Measurements from ENCODE around the gene ZNF598. TPM values are rescaled to one million over a fixed set of nuclear protein-coding genes. Genes with fewer than 3 reads are reported as not detected.
A peak's percentile ranks its signal among the peaks of the same experiment; 100 is the strongest.

Gene ZNF598
- total RNA-seq, 1 experiment from 2014 or later, result 70.9 TPM

- Histone ChIP-seq H2BK120ac (ENCODE audit: low read depth, low read length, poor library complexity, severe bottlenecking) (no peak overlapping the region), H2AFZ (ENCODE audit: low read length) (no peak overlapping the region), H3K18ac (ENCODE audit: insufficient read length, low read depth, low read length) (no peak overlapping the region), H3K27me3 (ENCODE audit: insufficient read depth, low read length) (no peaks in the 10 kb centered on the region), H2BK15ac (ENCODE audit: low read depth, low read length) (no peak overlapping the region), H3K27ac (ENCODE audit: insufficient read length, low read depth, low read length) (no peak overlapping the region), H3K23ac (ENCODE audit: insufficient read length, low read depth, low read length) (no peak overlapping the region), H4K8ac (replicated peaks; ENCODE audit: insufficient read length, low read depth, low read length) (no peak overlapping the region), H3K9me3 (ENCODE audit: control insufficient read depth, low read depth, low read length) (no peaks in the 10 kb centered on the region), H4K91ac (ENCODE audit: insufficient read length, low read depth, low read length) (no peak overlapping the region), H3K79me2 (ENCODE audit: insufficient read depth, low read length) (no peaks in the 10 kb centered on the region), H2BK5ac (ENCODE audit: insufficient read length, low read length) (no peak overlapping the region), H3K23me2 (ENCODE audit: insufficient read length, low read depth, low read length, poor library complexity, severe bottlenecking) (no peaks in the 10 kb centered on the region), H3K79me1 (ENCODE audit: insufficient read depth, low read depth, low read length, poor library complexity, severe bottlenecking) (no peaks in the 10 kb centered on the region), H3K14ac (ENCODE audit: insufficient read depth, low read length) (no peak overlapping the region), H3K9ac (ENCODE audit: extremely low read depth, insufficient read length, low read length) (no peak overlapping the region), H2AK5ac (ENCODE audit: insufficient read length, low read length) (no peak overlapping the region), H2BK12ac (ENCODE audit: insufficient read length, low read depth, low read length) (no peak overlapping the region), H3K4me1 (ENCODE audit: insufficient read depth, low read length) (no peaks in the 10 kb centered on the region), H3K56ac (ENCODE audit: insufficient read length, low read depth, low read length) (no peak overlapping the region), H3K4me2 (ENCODE audit: insufficient read depth, insufficient read length, low read length) (no peak overlapping the region), H4K5ac (ENCODE audit: insufficient read length, low read depth, low read length) (no peak overlapping the region), H3T11ph (ENCODE audit: low read length) (no peak overlapping the region), H3K4ac (ENCODE audit: low read depth, low read length) (no peak overlapping the region), H4K20me1 (ENCODE audit: control insufficient read depth, insufficient read depth, insufficient read length) (no peaks in the 10 kb centered on the region), H2BK20ac (ENCODE audit: low read depth, low read length, poor library complexity, severe bottlenecking) (no peak overlapping the region)
- H3K27me3 Mint-ChIP-seq (ENCODE audit: low read depth), result no peaks in the 10 kb centered on the region
- TF ChIP-seq CTCF (conservative IDR thresholded peaks at IDR 0.05), result no peak
- no CpG with 5 or more reads among the region's 47 CpGs for WGBS (ENCODE audit: extremely low coverage, insufficient read length, low lambda C conversion rate)
- no peaks in the 10 kb centered on the region for H3K9me3 Mint-ChIP-seq
- H3K4me1 Mint-ChIP-seq, result peaks cover 7 to 9% of the 10 kb centered on the region in 2 experiments
- no peak overlapping the region for H3K4me3 Mint-ChIP-seq
- H3K27ac Mint-ChIP-seq, result 0 out of 7 replicates have a peak overlapping the region, but pooled peaks of 1 of the 3 experiments have one; percentile 35
- no peak for DNase-seq
- H3K36me3 Mint-ChIP-seq (ENCODE audit: insufficient read depth in 1 of 3, low read depth in 3 of 3), result no peaks in the 10 kb centered on the region; a peak in 2 of 7 replicates
These were observed 26.8 kb upstream of the ZNF598 start for GRCh38 chr16:2036200-2036966.
